ENCODE data around the gene SOBP.

SOBP gene

GRCh38 chr6:107707346-107708275 lies 217.7 kb downstream of the SOBP start:
- no peak for ATAC-seq
- TF ChIP-seq, protein P1, sequence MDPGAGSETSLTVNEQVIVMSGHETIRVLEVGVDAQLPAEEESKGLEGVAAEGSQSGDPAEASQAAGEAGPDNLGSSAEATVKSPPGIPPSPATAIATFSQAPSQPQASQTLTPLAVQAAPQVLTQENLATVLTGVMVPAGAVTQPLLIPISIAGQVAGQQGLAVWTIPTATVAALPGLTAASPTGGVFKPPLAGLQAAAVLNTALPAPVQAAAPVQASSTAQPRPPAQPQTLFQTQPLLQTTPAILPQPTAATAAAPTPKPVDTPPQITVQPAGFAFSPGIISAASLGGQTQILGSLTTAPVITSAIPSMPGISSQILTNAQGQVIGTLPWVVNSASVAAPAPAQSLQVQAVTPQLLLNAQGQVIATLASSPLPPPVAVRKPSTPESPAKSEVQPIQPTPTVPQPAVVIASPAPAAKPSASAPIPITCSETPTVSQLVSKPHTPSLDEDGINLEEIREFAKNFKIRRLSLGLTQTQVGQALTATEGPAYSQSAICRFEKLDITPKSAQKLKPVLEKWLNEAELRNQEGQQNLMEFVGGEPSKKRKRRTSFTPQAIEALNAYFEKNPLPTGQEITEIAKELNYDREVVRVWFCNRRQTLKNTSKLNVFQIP (CRISPR knock-in tag; IDR thresholded peaks at IDR 0.05; ENCODE audit: borderline replicate concordance, low read depth) = no peak
- TF ChIP-seq ZC3H10 (CRISPR knock-in tag; IDR thresholded peaks at IDR 0.05) = no peak
- TF ChIP-seq ARNTL (CRISPR knock-in tag; IDR thresholded peaks at IDR 0.05; ENCODE audit: borderline replicate concordance, low read depth) = no peak
- TF ChIP-seq RARB (CRISPR knock-in tag; IDR thresholded peaks at IDR 0.05) = no peak
- TF ChIP-seq CSDC2 (CRISPR knock-in tag; IDR thresholded peaks at IDR 0.05) = no peak

DNA sequence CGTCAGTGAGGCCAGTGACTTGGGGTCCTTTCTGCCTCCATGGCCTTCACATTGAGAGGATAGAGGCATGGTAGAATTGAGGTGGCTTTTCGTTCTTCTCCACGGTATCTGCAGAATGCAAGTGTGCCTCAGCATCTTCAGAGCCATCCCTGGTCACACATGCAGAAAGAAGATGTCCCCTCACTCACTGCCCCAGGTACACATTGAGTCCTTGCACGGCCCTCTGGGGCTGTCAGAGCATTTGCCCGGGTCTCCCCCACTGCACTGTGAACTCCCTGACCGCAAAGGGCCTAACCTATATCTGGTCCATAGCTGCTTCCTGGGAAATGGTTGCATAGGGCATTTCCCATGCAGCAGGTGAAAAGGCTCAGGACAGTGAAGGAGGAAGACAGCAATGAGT lies 218.5 kb downstream of the SOBP start:
- ATAC-seq = no peak
- TF ChIP-seq ISL1 (CRISPR knock-in tag; IDR thresholded peaks at IDR 0.05) = no peak
- no peak for TF ChIP-seq OSR1 (CRISPR knock-in tag; IDR thresholded peaks at IDR 0.05)
- no peak for TF ChIP-seq PPARA (CRISPR knock-in tag; IDR thresholded peaks at IDR 0.05; ENCODE audit: borderline replicate concordance)
- no peak for TF ChIP-seq ARNTL (CRISPR knock-in tag; IDR thresholded peaks at IDR 0.05; ENCODE audit: borderline replicate concordance, low read depth)
- no peak for TF ChIP-seq ZNF70 (CRISPR knock-in tag; IDR thresholded peaks at IDR 0.05)
- no peak for TF ChIP-seq RARB (CRISPR knock-in tag; IDR thresholded peaks at IDR 0.05)
- TF ChIP-seq CSDC2 (CRISPR knock-in tag; IDR thresholded peaks at IDR 0.05) = no peak
- TF ChIP-seq TOX (CRISPR knock-in tag; IDR thresholded peaks at IDR 0.05; ENCODE audit: borderline replicate concordance) = no peak
- no peak for TF ChIP-seq CSRNP3 (CRISPR knock-in tag; IDR thresholded peaks at IDR 0.05)
- no peak for TF ChIP-seq TCF4 (CRISPR knock-in tag; IDR thresholded peaks at IDR 0.05; ENCODE audit: borderline replicate concordance)

DNA sequence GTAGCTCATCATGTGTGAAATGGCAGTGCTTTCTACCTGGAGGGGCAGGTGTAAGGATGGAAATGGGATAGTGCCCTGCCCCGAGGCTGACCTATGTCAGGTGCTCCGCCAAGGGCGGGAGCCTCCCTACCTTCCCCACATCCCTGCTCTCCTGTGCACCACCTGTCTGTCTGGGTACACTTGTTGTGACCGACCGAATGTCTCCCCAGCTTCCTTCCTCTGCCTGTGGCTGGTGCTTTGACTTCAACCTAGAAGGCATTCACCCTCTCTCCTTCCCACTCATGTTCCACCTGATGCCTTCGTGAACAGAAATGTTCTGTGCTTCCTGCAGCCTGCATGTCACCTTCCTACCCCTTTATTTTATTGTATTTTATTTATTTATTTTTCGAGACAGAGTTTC lies 219.4 kb downstream of the SOBP start:
- no peak for TF ChIP-seq TCF4 (CRISPR knock-in tag; IDR thresholded peaks at IDR 0.05; ENCODE audit: borderline replicate concordance)
- TF ChIP-seq BACH2 (CRISPR knock-in tag; IDR thresholded peaks at IDR 0.05; ENCODE audit: borderline replicate concordance) = no peak
- TF ChIP-seq ESRRG (CRISPR knock-in tag; IDR thresholded peaks at IDR 0.05) = no peak
- TF ChIP-seq PPARA (CRISPR knock-in tag; IDR thresholded peaks at IDR 0.05; ENCODE audit: borderline replicate concordance) = no peak
- TF ChIP-seq, protein P2, sequence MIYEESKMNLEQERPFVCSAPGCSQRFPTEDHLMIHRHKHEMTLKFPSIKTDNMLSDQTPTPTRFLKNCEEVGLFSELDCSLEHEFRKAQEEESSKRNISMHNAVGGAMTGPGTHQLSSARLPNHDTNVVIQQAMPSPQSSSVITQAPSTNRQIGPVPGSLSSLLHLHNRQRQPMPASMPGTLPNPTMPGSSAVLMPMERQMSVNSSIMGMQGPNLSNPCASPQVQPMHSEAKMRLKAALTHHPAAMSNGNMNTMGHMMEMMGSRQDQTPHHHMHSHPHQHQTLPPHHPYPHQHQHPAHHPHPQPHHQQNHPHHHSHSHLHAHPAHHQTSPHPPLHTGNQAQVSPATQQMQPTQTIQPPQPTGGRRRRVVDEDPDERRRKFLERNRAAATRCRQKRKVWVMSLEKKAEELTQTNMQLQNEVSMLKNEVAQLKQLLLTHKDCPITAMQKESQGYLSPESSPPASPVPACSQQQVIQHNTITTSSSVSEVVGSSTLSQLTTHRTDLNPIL (CRISPR knock-in tag; IDR thresholded peaks at IDR 0.05; ENCODE audit: low read depth) = no peak
- no peak for TF ChIP-seq ISL1 (CRISPR knock-in tag; IDR thresholded peaks at IDR 0.05)
- no peak for TF ChIP-seq ZNF70 (CRISPR knock-in tag; IDR thresholded peaks at IDR 0.05)
- ATAC-seq = no peak

All from SK-N-SH treated with all-trans-retinoic acid at 6 μM for 48 hours (cell line).